Erythroblast (primary cell): ENCODE data around the gene PARD3.

Source experiments
- GATA1 ChIP-seq: IDR thresholded peaks from 2 replicates; pipeline ENCODE4 v1.6.1; 2011; ENCODE audit warnings: low read depth, mild to moderate bottlenecking, control low read depth, low read length, moderate library complexity
- POLR2A ChIP-seq: IDR thresholded peaks from 2 replicates; pipeline ENCODE4 v1.6.1; 2011; ENCODE audit warnings: mild to moderate bottlenecking, low read length

DNA sequence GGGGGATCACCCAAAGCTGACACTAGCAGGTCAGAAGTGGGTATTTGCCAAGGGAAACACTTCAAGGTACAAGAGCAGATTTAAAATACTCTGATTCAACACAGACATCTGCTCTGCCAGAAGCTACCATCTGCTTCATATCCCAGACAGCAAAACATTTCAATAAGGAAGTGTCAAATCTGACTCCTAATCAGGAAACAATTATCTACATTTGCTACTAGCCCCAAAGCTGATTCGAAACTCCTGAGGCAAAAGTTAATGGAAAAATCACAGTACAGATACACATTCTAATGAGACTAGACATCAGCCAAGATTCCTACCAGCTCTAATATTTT is 48.9 kb downstream of the PARD3 start:
- TF ChIP-seq POLR2A, result no peak
- no peak for TF ChIP-seq GATA1
